Measurements from ENCODE around the gene EXOC3. TPM values are rescaled to one million over a fixed set of nuclear protein-coding genes. Genes with fewer than 3 reads are reported as not detected.
"Not testable (repeated sequence)": the region's sequence is repeated elsewhere in the genome, so short reads cannot be mapped to it uniquely, and the experiment has no call there.

Gene EXOC3
- total RNA-seq, 1 experiment from 2014 or later, result 55.0 TPM

GRCh38 chr5:485946-486491, 43.0 kb downstream of the EXOC3 start:
- H3K27ac ChIP-seq (ENCODE audit: low read length), result no peak overlapping the region
- DNase-seq (ENCODE audit: low read depth, low spot score), result no peak
- in situ Hi-C loops (cut with HindIII; ENCODE audit: low pct_unique_long_range_greater_than_20kb, low sequenced_read_pairs), result no loop called here
- CTCF ChIA-PET, result no interaction called here
- H3K4me3 ChIP-seq (ENCODE audit: low read depth in 2 of 2, low read length in 2 of 2), result no peak overlapping the region
- no peak for ATAC-seq
- H3K27me3 ChIP-seq (ENCODE audit: control insufficient read depth, insufficient read depth, low read length), result no peaks in the 10 kb centered on the region
- intact Hi-C loops (cut with micrococcal nuclease; ENCODE audit: unreplicated experiment), result no loop called here
- POLR2A ChIA-PET, result no interaction called here
- no peaks in the 10 kb centered on the region for H3K36me3 ChIP-seq (ENCODE audit: control insufficient read depth, insufficient read depth, low read length)
- TF ChIP-seq SIN3A (IDR thresholded peaks at IDR 0.05; ENCODE audit: borderline replicate concordance, insufficient read depth, low read depth, low read length) (no peak), REST (IDR thresholded peaks at IDR 0.05; ENCODE audit: insufficient read depth in 1 of 2, low read depth in 2 of 2, low read length in 1 of 2) (no peak), POLR2AphosphoS5 (IDR thresholded peaks at IDR 0.05; ENCODE audit: low read depth, low read length) (no peak), TCF7L2 (IDR thresholded peaks at IDR 0.05; ENCODE audit: low read depth, low read length) (no peak)
- TF ChIP-seq, protein P1, sequence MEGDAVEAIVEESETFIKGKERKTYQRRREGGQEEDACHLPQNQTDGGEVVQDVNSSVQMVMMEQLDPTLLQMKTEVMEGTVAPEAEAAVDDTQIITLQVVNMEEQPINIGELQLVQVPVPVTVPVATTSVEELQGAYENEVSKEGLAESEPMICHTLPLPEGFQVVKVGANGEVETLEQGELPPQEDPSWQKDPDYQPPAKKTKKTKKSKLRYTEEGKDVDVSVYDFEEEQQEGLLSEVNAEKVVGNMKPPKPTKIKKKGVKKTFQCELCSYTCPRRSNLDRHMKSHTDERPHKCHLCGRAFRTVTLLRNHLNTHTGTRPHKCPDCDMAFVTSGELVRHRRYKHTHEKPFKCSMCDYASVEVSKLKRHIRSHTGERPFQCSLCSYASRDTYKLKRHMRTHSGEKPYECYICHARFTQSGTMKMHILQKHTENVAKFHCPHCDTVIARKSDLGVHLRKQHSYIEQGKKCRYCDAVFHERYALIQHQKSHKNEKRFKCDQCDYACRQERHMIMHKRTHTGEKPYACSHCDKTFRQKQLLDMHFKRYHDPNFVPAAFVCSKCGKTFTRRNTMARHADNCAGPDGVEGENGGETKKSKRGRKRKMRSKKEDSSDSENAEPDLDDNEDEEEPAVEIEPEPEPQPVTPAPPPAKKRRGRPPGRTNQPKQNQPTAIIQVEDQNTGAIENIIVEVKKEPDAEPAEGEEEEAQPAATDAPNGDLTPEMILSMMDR (IDR thresholded peaks at IDR 0.05), result no peak
- no peaks in the 10 kb centered on the region for H3K9me3 ChIP-seq (ENCODE audit: control insufficient read depth, insufficient read depth, low read depth, low read length)
- BruUV-seq (replicated peaks), result no TSS peak
- no peaks in the 10 kb centered on the region for H3K4me1 ChIP-seq (ENCODE audit: control insufficient read depth, insufficient read depth, low read length)

DNA sequence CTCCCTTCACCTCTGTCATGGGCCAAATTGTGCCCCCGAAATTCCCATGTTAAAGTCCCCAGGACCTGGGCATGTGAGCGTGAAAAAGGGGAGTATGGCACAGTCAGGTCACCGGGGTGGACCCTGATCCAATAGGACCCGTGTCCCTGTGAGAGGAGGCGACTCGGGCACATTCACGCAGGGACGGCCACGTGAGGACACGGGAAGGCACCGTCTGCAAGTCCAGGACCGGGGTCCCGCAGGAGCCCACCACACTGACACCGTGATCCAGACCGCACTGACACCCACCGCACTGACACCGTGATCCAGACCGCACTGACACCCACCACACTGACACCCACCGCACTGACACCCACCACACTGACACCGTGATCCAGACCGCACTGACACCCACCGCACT, 43.6 kb downstream of the EXOC3 start:
- H3K4me1 ChIP-seq (ENCODE audit: control insufficient read depth, insufficient read depth, low read length); H3K4me3 ChIP-seq (ENCODE audit: low read depth in 2 of 2, low read length in 2 of 2); in situ Hi-C loops (cut with HindIII; ENCODE audit: low pct_unique_long_range_greater_than_20kb, low sequenced_read_pairs); DNase-seq (ENCODE audit: low read depth, low spot score); POLR2A ChIA-PET; intact Hi-C loops (cut with micrococcal nuclease; ENCODE audit: unreplicated experiment); H3K27me3 ChIP-seq (ENCODE audit: control insufficient read depth, insufficient read depth, low read length); ATAC-seq; H3K9me3 ChIP-seq (ENCODE audit: control insufficient read depth, insufficient read depth, low read depth, low read length); H3K27ac ChIP-seq (ENCODE audit: low read length); BruUV-seq (replicated peaks); CTCF ChIA-PET; H3K36me3 ChIP-seq (ENCODE audit: control insufficient read depth, insufficient read depth, low read length): not testable (repeated sequence)

- Histone ChIP-seq H3K27me3 (ENCODE audit: control insufficient read depth, insufficient read depth, low read length) (no peaks in the 10 kb centered on the region), H3K27ac (ENCODE audit: low read length) (no peak overlapping the region), H3K4me1 (ENCODE audit: control insufficient read depth, insufficient read depth, low read length) (no peaks in the 10 kb centered on the region), H3K9me3 (ENCODE audit: control insufficient read depth, insufficient read depth, low read depth, low read length) (no peaks in the 10 kb centered on the region), H3K36me3 (ENCODE audit: control insufficient read depth, insufficient read depth, low read length) (no peaks in the 10 kb centered on the region), H3K4me3 (ENCODE audit: low read depth in 2 of 2, low read length in 2 of 2) (no peak overlapping the region)
- BruUV-seq (replicated peaks), result no TSS peak
- ChIA-PET CTCF (no interaction called here), POLR2A (no interaction called here)
- no peak for TF ChIP-seq POLR2AphosphoS5 (IDR thresholded peaks at IDR 0.05; ENCODE audit: low read depth, low read length)
- TF ChIP-seq, protein P1 (IDR thresholded peaks at IDR 0.05), result no peak
- no peak for TF ChIP-seq SIN3A (IDR thresholded peaks at IDR 0.05; ENCODE audit: borderline replicate concordance, insufficient read depth, low read depth, low read length)
- no peak for TF ChIP-seq TCF7L2 (IDR thresholded peaks at IDR 0.05; ENCODE audit: low read depth, low read length)
- TF ChIP-seq REST (IDR thresholded peaks at IDR 0.05; ENCODE audit: insufficient read depth in 1 of 2, low read depth in 2 of 2, low read length in 1 of 2), result no peak
- in situ Hi-C loops (cut with HindIII; ENCODE audit: low pct_unique_long_range_greater_than_20kb, low sequenced_read_pairs) (no loop called here), intact Hi-C loops (cut with micrococcal nuclease; ENCODE audit: unreplicated experiment) (no loop called here)
- DNase-seq (ENCODE audit: low read depth, low spot score), result no peak
- no peak for ATAC-seq
These were observed 45.3 kb downstream of the EXOC3 start for GRCh38 chr5:488241-488640.
